Eye (tissue), 1 donor: ENCODE measurements around the gene TMTC2.

Experiments used
- DNase-seq: peaks from one replicate; pipeline ENCODE4 v3.0.0-alpha.2; 2015

Gene TMTC2

DNA sequence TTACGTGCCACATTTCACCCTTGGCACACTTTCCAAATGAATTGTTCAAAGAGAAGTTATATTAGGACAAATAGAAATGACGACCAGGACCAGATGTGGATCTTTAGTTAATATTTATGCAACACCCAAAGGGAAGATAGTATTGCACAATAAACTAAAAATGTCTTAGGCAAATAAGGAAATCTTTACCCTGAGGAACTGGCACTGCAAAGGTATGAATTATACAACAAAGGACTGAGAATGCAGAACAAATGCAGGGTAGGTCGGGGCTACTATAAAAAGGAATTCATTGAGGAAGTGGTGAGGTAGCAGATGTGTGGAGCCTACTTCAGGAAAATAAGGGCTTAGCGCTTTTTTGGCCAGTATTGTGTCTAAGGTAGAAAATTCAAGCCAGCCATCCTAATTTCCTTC lies 3.9 kb upstream of the TMTC2 start:
- no peak for DNase-seq

- peak; percentile 97 for DNase-seq
Observed at GRCh38 chr12:82685790-82686167, 927 bp upstream of the TMTC2 start.

- peak; percentile 78 for DNase-seq
Observed at GRCh38 chr12:82687021-82688011, 610 bp downstream of the TMTC2 start.

DNA sequence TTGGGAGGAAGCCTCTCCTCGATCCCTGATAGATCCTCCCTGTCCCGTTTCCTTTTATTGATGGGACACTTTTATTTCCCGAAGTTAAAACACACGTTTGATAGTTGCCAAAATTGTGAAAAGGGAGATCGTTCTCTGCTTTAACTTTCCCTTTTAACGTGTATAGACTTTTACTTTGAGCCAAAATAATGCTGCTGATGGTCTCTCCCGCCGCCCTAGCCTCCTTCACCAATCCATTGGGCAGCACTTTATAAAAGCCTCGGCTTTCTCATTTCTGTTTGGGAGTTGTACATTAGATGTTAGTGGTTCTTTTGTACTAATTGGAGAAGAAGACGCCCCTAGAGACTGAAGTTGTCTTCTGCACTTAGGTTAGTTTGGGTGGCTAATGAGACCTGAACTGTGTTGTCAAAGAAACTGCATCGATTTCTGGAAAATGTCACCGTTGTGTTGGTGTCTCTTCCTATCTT lies 1.4 kb downstream of the TMTC2 start:
- peak; percentile 90 for DNase-seq

DNA sequence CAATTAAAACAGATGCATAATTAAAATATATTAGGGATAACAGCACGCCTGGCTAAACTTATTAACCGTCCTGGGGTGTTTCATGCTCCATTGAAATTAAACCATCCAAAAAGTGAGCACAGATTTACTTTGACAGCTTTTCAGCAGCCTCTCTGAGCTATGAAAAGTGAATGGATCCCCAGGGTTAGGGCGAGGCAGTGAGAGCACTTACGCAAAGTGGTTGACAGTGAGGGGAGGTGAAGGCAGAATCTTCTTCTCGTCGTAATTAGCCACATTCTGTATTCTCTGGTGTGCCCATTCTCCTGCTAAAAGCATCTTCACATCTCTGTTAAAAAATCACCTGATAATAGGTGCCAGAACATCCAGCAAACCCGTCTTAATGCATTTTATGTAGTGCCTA lies 1.9 kb downstream of the TMTC2 start:
- DNase-seq = peak; percentile 95

DNA sequence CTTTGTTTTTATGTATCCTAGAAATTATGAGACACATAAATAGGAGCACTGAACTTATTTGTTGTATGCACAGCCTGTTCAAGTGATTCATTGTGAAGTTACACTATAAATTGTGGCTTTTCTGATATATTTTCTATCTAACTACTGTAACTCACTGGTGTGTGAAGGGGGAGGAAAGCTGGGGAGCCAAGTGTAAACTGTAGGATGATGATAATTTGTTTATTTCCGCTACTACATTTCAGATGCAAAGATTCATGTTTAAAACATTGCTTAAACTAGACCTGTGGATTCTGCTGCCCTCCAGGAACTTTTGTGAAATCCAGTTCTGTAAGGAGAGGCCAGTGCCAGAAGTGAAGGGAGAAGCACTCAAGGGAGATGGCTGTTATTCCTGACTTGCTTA lies 3.3 kb downstream of the TMTC2 start:
- DNase-seq = no peak

DNA sequence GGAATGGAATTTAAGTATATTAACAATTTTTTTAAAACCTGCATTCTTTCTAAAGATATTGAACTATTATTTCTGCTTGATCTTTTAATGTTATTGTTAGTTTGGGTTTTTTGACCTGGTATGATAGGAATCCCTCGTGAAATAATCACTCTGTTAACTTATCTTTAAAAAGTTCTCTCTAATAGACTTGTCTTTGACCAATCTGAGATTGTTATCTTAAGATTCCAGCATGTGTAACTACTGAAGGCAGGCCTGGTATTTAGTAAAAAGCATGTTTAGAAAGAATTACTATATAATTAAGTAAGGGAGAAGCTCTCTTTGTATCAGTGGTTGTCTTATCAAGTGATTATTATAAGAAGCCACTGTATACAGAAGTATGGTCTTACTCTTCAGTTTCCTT lies 4.8 kb downstream of the TMTC2 start:
- no peak for DNase-seq

GRCh38 chr12:82694276-82694675 lies 7.6 kb downstream of the TMTC2 start:
- no peak for DNase-seq

GRCh38 chr12:82694970-82695369 lies 8.3 kb downstream of the TMTC2 start:
- DNase-seq = no peak

GRCh38 chr12:82695531-82695930 lies 8.8 kb downstream of the TMTC2 start:
- DNase-seq = no peak

DNA sequence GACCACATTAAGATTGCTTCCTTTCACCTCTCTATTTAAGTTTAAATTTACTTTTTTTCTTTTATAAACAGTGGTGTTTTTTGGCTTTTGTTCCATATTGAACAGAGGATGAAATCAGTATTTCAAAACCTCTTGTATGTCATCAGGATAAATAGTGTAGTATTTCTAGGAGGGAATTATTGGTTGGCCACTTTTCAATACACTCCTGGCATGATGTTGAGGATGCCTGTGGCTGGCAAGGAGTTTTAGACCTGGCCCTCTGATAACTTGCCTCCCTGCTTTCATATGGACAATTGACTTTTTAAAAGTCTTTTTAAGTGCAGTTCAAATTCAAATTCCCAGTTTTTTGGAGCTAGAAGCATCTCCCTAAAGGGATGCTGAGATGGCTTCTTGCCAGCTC lies 9.8 kb downstream of the TMTC2 start:
- DNase-seq = no peak

DNA sequence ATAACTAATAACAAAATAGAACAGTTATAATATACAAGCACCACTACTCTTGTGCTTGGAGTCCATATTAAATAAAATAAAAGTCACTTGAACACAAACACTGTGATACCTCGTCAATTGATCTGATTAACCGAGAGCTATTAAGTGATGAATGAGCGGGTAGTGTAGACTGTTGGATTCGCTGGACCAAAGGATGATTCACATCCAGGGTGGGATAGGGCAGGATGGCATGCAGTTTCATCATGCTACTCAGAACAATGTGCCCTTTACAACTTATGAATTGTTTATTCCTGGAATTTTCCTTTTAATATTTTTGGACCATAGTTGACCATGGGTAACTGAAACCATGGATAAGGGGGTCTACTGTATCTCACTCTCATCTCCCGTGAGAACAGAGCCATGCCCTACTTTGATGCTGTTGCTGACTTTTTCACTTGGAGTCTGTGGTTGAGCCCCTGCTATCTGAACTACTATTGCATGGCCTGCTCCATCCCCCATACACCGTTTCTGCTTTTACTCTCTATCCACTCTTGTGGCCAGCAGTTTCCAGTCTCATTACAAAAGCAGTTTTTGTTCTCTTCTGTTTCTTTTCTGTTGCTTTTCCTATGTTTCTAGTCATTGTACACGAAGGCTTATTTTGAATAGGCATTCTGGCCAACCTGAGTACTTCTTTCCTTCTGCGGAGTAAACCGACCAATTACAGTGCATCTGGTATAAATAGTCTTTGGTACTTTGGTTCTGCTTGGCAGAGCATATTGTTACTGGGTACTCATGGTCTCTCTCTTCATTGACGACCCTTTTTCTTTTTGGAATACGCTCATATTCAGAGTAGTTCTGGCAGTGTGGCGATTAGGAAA lies 12.2 kb downstream of the TMTC2 start:
- no peak for DNase-seq

DNA sequence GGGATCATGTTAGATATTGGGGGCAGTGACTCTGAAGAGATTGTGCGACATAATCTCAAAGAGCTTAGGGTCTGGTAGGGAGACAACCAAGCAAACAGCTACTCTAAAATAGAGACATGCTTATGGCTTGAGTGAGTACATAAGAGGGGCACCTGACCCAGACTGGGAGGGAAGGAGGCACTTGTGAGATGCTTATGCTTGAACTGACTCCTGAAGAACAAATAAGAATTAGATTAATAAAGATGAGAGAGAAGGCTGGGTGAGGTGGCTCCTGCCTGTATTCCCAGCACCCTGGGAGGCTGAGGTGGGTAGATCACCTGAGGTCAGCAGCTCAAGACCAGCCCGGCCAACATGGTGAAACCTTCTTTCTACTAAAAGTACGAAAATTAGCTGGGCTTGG lies 19.1 kb downstream of the TMTC2 start:
- no peak for DNase-seq

DNA sequence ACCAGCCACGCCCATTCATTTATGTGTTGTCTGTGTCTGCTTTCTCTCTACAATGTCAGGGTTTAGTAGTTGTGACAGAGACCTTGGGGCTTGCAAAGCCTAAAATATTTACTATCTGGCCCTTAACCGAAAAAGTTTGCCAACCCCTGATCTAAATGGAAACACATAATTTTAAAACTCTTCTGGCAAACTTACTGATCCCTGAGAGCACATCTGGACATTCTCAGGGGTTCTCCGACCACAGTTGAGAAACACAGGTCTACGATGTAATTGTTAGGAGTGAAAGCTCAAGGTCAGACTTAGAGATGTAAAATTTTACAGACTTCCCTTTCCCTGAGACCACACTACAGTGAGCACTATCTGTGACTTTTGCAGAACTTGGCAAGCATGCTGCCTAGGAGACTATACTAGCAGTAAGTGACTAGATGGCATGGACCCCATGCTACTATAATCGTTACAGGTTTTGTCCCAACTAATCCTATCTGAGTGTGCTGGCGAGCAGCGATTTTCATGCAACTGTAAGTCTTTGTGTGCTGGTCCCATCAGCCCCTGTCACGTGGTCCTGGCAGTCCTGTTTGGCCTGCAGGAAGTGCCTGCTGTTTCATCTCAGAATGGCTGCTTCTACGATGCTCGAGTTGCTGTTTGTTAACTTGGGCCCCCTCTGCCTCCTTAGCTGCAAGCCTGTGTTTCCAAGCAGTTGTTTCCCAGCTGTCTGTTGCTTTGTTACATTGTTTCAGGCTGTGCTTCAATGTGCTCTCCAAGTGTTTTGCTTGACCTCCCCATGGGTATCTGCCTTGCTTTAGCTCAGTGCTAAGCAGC lies 21.6 kb downstream of the TMTC2 start:
- peak; percentile 60 for DNase-seq

GRCh38 chr12:82709794-82710355 lies 23.2 kb downstream of the TMTC2 start:
- DNase-seq = no peak

DNA sequence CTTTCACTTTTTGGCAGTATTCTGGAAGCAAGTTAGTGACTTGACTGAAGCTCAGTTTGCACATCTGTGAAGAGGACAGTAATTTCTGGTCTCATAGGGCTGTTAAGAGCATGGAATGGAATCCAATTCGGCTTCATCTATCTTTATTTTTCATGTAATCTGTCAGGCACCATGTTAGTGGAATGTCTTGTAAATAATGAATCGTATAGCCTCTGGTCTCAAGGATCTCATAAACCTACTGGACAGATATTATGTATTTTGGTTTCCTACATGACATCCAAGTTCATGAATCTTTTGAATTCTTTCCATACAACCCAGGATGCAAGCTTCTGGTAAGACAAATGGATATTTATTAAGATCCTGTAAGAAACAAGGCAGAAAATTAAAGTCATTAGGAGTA lies 24.0 kb downstream of the TMTC2 start:
- DNase-seq = no peak

DNA sequence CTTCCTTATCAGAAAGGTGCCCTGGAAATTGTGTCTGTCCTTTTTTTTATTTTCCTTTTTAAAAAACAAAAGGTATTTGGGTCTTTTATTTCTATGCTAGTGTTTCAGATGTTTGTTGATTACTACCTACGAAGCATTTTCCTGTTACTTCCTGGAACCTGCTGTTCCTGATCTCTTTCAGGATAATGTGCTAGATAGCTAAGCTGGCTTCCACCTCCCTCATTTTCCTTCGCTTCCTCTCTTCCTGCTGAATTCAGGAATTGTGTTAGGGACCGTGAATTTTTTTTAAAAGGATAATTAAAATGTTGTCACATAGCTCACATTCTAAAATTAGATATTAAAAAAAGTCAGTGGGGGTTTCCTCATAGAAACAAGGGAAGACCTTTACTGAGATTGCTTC lies 27.7 kb downstream of the TMTC2 start:
- no peak for DNase-seq

GRCh38 chr12:82721726-82722125 lies 35.0 kb downstream of the TMTC2 start:
- DNase-seq = no peak

GRCh38 chr12:82723093-82723492 lies 36.4 kb downstream of the TMTC2 start:
- DNase-seq = no peak

DNA sequence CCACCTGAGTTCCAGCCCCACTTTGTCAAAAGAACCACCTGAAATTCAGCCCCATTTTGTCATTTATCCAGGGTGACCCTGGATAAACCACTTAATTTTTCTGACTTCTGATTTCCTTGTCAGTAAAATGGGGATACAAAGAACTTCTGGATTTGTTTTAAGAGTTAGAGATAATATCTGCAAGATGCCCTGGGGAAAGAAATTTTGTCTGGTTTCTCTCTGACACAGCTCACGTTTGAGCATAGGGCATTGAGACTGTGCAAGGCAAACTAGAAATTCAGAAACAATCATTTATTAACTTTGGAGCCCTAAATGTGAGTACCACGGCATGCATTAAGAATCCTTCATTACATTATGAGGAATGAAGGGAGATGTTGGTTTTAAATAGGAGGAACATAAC lies 37.2 kb downstream of the TMTC2 start:
- no peak for DNase-seq

GRCh38 chr12:82725741-82726140 lies 39.0 kb downstream of the TMTC2 start:
- no peak for DNase-seq

DNA sequence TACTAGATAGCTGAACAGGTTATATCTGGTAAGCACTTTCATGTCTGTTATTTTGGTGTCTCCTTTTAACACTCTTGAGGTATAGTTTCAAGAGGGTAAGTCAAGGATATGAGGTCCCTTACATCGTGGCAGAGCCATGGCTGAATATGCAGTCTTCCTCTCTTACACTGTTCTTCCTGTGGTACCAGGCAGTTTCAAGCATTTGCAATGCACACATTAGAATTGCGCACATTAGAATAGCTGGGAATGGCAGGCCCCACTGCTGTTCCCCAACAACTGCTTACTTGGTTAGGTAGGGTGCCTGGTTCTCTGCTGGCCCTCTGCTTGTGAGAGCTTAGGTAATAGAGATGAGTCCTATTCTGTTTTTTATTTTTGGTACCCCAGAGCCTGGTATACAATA lies 41.2 kb downstream of the TMTC2 start:
- DNase-seq = no peak

DNA sequence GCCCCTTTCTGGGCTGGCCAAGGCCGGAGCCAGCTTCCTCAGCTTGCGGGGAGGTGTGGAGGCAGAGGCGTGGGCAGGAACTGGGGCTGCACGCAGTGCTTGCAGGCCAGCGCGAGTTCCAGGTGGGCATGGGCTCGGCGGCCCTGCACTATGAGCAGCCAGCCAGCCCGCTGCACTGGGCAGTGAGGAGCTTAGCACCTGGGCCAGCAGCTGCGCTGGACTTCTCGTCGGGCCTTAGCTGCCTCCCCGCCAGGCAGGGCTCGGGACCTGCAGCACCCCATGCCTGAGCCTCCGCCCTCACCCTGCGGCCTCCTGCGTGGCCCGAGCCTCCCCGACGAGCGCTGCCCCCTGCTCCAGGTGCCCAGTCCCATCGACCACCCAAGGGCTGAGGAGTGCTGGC lies 42.0 kb downstream of the TMTC2 start:
- no peak for DNase-seq
